AG10803 (cell line): ENCODE data around the gene PRRT1B.

ENCODE experiments used
- DNase-seq: peaks from one replicate; pipeline ENCODE4 v3.0.0; 2010; ENCODE audit warnings: low read depth
- H3K4me3 ChIP-seq: 2 replicates; pipeline ENCODE4 v1.5.1; 2011; ENCODE audit warnings: mild to moderate bottlenecking, low read length, control low read depth
- TF ChIP-seq, protein P1 (sequence below): conservative IDR thresholded peaks from 2 replicates; pipeline ENCODE4 v1.5.1; 2011; ENCODE audit warnings: mild to moderate bottlenecking, low read length, control low read depth, inconsistent platforms

The PRRT1B gene

DNA sequence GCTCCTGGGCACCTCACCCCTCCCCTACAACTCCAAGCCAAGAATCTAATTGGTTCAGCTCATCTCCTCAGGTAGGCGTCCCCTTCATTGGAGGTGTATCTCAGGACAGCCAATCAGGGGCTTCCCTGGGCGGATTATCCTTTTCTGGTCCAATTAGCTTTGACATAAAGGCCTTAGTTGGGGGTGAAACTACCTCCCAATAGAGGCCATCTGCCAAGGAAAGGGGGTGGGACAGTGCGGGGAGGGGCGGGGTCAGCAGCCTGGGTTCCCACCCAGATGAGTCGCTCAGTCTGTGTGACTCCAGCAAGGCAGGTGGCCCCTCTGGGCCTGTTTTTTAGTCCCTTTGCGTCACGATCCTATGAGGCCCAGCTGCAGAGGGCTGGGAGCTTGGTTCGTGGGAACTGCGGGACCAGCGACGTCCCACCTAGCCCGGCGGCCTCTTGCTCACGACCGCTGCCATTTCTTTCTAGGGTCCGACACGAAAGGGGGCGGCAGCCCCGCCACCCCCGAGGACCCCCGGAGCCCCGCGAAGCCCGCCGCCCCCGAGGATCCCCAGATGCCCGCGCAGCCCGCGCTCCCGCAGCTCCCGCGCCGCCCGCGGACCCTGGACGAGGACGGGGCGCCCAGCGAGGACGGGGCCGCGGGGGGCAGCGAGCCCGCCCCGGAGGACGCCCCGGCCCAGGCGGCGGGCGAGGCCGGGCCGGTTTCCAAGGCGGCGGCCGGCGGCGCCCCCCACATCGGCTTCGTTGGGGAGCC, 8.9 kb downstream of the PRRT1B start:
- DNase-seq = no peak
- TF ChIP-seq, protein P1, sequence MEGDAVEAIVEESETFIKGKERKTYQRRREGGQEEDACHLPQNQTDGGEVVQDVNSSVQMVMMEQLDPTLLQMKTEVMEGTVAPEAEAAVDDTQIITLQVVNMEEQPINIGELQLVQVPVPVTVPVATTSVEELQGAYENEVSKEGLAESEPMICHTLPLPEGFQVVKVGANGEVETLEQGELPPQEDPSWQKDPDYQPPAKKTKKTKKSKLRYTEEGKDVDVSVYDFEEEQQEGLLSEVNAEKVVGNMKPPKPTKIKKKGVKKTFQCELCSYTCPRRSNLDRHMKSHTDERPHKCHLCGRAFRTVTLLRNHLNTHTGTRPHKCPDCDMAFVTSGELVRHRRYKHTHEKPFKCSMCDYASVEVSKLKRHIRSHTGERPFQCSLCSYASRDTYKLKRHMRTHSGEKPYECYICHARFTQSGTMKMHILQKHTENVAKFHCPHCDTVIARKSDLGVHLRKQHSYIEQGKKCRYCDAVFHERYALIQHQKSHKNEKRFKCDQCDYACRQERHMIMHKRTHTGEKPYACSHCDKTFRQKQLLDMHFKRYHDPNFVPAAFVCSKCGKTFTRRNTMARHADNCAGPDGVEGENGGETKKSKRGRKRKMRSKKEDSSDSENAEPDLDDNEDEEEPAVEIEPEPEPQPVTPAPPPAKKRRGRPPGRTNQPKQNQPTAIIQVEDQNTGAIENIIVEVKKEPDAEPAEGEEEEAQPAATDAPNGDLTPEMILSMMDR = no peak
- no peak overlapping the region for H3K4me3 ChIP-seq

DNA sequence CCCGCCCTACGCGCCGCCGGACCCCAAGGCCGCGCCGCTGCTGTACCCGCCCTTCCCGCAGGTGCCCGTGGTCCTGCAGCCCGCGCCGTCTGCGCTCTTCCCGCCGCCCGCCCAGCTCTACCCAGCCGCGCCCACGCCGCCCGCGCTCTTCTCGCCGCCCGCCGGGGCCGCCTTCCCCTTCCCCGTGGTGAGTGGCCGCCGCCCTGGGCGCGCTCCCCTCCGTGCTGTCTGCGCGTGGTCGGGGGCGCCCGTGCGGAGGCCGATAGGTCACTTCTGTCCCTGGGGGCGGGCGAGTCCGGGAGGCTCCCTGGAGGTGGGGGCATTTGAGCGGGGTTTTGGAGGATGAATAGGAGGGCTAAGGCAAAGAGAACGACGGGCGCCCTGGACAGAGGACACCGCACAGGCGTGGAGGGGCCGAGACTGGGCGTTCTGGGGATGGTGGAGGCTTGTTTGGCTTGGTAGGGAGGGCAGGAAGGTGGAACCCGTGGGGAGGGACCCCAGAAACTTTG, 9.6 kb downstream of the PRRT1B start:
- no peak overlapping the region for H3K4me3 ChIP-seq
- DNase-seq = no peak
- TF ChIP-seq, protein P1 = no peak

DNA sequence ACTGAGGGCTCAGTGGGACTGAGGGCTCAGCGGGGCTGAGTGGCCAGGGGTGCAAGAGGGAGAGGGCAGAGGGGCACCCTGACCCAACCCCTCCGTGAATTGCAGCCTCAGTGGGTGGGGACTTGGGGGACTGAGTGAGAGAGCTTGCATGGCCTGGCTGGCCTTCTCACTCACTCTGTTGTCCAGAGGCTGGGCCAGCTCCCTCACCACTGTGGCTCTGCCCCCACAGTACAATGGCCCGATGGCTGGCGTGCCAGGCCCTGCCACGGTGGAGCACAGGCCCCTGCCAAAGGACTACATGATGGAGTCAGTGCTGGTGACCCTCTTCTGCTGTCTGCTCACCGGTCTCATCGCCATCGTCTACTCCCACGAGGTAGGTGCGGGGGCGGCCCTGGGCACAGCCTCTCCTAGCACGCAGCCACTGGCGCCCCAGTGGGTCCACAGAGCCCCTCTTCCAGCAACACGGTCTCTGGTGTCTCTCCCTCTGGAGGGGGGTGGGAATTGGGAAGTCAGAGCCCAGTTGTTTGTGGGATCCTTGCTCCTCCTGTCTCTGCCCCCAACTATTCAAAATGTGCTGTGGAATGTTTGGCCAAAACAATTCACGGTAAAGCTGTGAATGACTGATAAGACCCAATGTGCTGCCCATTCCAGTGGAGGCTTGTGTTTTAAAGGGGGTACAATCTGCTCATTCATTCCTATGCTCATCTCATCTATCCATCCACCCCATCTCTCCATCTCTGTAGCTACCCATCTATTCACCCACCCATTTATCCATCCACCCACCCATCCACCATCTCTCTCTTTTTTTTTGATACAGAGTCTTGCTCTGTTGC, 10.7 kb downstream of the PRRT1B start:
- no peak overlapping the region for H3K4me3 ChIP-seq
- DNase-seq = no peak
- TF ChIP-seq, protein P1 = no peak

DNA sequence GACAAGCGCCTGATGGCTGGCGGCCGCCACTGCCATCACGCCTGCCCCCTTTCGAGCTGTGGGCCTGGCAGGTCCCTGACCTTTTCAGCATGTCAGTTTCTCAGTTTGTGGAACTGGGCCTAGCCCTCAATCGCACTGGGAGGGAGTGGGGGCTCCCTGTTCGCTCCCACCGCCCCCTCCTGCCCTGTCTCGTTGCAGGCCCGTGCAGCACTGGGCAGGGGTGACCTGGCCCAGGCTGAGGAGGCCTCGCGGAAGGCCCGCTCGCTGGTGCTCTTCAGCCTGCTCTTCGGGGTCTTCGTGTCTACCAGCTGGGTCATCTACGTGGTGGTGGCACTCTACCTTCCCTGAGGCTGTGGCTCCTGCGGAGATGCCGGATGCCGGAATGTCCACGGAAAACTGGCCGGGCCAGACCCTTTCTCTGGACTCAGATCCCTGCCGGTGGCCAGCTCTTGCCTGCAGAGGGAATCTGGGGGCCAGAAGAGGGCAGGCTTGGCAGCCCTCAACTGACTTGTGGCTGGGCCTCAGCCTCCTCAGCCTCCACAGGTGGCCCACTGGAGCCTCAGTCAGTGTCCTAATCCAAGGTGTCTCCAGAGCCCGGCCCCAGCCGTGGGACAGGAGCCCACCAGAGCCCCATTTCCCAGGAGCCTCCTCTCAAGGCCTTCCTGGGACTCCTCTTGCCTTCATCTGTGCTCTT, 12.7 kb downstream of the PRRT1B start:
- TF ChIP-seq, protein P1 = no peak
- H3K4me3 ChIP-seq = no peak overlapping the region

DNA sequence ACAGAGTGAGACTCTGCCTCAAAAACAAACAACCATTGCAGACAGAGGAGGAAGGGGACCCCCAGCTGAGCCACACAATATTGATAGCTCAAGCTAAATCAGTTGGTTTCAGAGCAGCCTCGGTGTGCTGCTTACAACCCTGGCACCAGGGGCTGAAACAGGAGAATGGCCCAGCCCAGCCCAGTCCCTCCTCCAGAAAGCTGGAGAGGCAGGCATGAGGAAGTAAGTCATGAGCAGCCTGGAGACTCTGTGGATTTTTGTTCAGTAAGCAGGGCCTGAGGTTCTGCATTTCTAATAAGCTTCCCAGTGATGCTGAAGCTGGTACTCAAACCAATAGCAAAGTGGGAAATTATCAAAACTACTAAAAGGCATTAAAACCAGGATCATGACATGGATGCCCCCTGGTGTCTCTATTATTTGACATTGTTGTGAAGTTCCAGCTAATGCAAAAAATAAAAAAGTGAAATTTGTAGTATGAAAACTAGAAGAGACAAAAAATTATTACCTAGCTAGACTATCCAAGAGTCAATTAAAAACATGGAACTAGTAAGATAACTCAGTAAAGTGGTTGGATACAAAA, 14.2 kb downstream of the PRRT1B start:
- TF ChIP-seq, protein P1 = no peak
- DNase-seq = no peak
- no peak overlapping the region for H3K4me3 ChIP-seq

More for the DNA sequence above, 12.7 kb downstream of the PRRT1B start:
- DNase-seq = no peak

DNA sequence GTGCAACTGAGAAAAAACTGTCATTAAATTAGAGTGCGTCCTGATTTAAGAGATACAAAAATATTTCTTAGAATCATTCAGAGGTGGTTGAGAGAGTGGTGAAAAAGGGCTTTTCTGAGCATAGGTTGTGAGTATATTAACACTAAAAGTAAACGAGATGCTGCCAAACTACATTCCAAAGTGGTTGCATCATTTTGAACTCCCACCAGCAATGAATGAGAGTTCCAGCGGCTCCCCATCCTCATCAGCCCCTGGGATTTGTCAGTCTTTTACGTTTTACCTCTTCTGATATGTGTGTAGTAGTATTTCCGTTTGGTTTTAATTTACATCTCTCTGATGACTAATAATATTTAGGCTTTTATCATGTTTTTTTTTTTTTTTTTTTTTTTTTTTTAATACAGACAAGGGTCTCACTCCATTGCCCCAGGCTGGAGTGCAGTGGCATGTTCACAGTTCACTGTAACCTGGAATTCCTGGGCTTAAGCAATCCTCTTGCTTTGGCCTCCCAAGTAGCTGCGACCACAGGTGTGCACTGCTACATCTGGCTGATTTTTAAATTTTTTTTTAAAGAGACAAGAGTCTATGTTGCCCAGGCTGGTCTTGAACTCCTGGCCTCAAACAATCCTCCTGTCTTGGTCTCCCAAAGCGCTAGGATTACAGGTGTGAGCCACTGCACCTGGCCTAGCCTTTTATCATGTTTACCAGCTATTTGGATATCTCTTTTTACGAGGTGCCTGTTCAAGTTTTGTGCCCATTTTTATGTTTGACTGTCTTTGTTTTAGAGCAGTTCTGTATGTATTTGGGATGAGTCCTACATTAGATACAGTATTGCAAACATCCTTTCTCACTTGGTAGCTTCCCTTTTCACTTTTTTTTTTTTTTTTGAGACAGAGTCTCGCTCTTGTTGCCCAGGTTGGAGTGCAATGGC, 17.0 kb downstream of the PRRT1B start:
- DNase-seq = no peak
- TF ChIP-seq, protein P1 = no peak
- H3K4me3 ChIP-seq = no peak overlapping the region
